Body of pancreas (tissue), 4 donors: ENCODE measurements around the gene BCL7A.

Experiments used
- POLR2A ChIP-seq, 3 donors: fragments of 450-650 bp; IDR thresholded peaks; one replicate each; pipeline ENCODE4 v1.6.1; 2016; ENCODE audit warnings: antibody characterized with exemption in 3 of 3, mild to moderate bottlenecking in 2 of 3
- TF ChIP-seq, protein P1 (sequence below), 7 experiments: fragments of 450-650 bp in 4 of 7; fragments of 200-600 bp in 3 of 7; sonication (generic) in 3 of 7; IDR thresholded peaks; one replicate each; pipeline ENCODE4 v1.5.1; 2016 to 2019; ENCODE audit warnings: antibody characterized with exemption in 7 of 7

DNA sequence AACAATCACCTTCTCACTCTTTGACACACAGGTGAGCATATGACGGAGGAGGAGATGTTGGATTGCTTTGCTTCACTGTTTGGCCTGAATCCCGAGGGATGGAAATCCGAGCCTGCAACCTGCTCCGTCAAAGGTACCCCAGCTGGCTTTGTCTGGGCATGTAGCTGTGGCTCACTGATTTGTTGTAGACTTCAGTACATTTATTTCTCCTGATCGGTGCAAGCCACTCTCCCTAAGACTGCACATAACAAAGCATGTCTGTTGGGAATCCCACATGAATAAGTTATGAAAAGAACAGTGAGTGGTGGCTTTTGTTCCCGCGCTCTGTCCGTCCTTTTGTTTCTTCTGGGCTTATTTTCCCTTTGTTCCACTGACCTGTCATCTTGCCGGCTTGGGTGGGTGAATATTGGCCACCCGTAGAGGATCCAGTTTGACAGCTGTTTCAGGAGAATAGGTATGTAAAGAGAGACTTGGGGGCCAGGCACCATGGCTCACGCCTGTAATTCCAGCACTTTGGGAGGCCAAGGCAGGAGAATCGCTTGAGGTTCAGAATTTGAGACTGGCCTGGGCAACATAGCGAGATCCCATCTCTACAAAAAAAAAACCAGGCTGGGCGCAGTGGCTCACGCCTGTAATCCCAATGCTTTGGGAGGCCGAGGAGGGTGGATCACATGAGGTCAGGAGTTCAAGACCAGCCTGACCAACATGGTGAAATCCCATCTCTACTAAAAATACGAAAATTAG lies 20.0 kb upstream of the BCL7A start:
- TF ChIP-seq, protein P1, sequence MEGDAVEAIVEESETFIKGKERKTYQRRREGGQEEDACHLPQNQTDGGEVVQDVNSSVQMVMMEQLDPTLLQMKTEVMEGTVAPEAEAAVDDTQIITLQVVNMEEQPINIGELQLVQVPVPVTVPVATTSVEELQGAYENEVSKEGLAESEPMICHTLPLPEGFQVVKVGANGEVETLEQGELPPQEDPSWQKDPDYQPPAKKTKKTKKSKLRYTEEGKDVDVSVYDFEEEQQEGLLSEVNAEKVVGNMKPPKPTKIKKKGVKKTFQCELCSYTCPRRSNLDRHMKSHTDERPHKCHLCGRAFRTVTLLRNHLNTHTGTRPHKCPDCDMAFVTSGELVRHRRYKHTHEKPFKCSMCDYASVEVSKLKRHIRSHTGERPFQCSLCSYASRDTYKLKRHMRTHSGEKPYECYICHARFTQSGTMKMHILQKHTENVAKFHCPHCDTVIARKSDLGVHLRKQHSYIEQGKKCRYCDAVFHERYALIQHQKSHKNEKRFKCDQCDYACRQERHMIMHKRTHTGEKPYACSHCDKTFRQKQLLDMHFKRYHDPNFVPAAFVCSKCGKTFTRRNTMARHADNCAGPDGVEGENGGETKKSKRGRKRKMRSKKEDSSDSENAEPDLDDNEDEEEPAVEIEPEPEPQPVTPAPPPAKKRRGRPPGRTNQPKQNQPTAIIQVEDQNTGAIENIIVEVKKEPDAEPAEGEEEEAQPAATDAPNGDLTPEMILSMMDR (IDR thresholded peaks at IDR 0.05): no peak
- no peak for TF ChIP-seq POLR2A (IDR thresholded peaks at IDR 0.05)
